Keratinocyte (primary cell): ENCODE measurements around the gene OMG. TPM values are rescaled to one million over a fixed set of nuclear protein-coding genes. Genes with fewer than 3 reads are reported as not detected.
A peak's percentile ranks its signal among the peaks of the same experiment; 100 is the strongest.

ENCODE experiments used
- DNase-seq: peaks from one replicate; pipeline ENCODE4 v3.0.0-alpha.2; 2011; ENCODE audit warnings: low read depth, missing footprints, low spot score
- FAIRE-seq: peaks from 2 replicates; lab custom pipeline; 2011; peaks lifted over from hg19 to GRCh38; lab: Jason Lieb, UNC
- H2AFZ ChIP-seq: 2 replicates; pipeline ENCODE4 v1.6.0; 2012; ENCODE audit warnings: low read length, control low read depth, inconsistent platforms; ENCODE audit not compliant: control insufficient read depth
- H3K27ac ChIP-seq: 2 replicates; pipeline ENCODE4 v1.5.1; 2011; ENCODE audit warnings: low read length; ENCODE audit not compliant: control insufficient read depth, insufficient read depth
- H3K27me3 ChIP-seq: 3 replicates; pipeline ENCODE4 v1.6.0; 2011; ENCODE audit warnings: low read length; ENCODE audit not compliant: control insufficient read depth, insufficient read depth; ENCODE audit errors: extremely low read depth
- H3K36me3 ChIP-seq, 2 experiments: 2 replicates in 1 of 2; 3 replicates in 1 of 2; pipeline ENCODE4 v1.5.1; 2011; ENCODE audit warnings: low read length in 2 of 2, mild to moderate bottlenecking in 1 of 2; ENCODE audit not compliant: control insufficient read depth in 2 of 2, insufficient read depth in 2 of 2; ENCODE audit errors: extremely low read depth in 1 of 2
- H3K4me1 ChIP-seq: 3 replicates; pipeline ENCODE4 v1.5.1; 2011; ENCODE audit warnings: low read length; ENCODE audit not compliant: control insufficient read depth, insufficient read depth; ENCODE audit errors: extremely low read depth
- H3K4me2 ChIP-seq: 3 replicates; pipeline ENCODE4 v1.6.0; 2011; ENCODE audit warnings: low read depth, low read length; ENCODE audit not compliant: control insufficient read depth, insufficient read depth; ENCODE audit errors: extremely low read depth
- H3K4me3 ChIP-seq, 3 experiments: fragments of 200-600 bp in 1 of 3; sonication (generic) in 1 of 3; 2 replicates in 2 of 3; 3 replicates in 1 of 3; pipeline ENCODE4 v1.5.1; 2011 to 2016; ENCODE audit warnings: low read length in 3 of 3, mild to moderate bottlenecking in 3 of 3, control low read depth in 2 of 3, inconsistent platforms in 1 of 3, low read depth in 1 of 3, mixed read lengths in 1 of 3, mixed run types in 1 of 3, moderate library complexity in 1 of 3; ENCODE audit not compliant: control insufficient read depth in 2 of 3, insufficient read depth in 2 of 3; ENCODE audit errors: extremely low read depth in 1 of 3
- H3K79me2 ChIP-seq: 2 replicates; pipeline ENCODE4 v1.6.0; 2012; ENCODE audit warnings: low read length; ENCODE audit not compliant: control insufficient read depth, insufficient read depth
- H3K9ac ChIP-seq: 3 replicates; pipeline ENCODE4 v1.6.0; 2011; ENCODE audit warnings: low read length; ENCODE audit not compliant: control insufficient read depth, insufficient read depth; ENCODE audit errors: extremely low read depth
- H3K9me1 ChIP-seq: 3 replicates; pipeline ENCODE4 v1.6.0; 2011; ENCODE audit warnings: low read length; ENCODE audit not compliant: control insufficient read depth, insufficient read depth; ENCODE audit errors: extremely low read depth
- H3K9me3 ChIP-seq: 2 replicates; pipeline ENCODE4 v1.5.1; 2012; ENCODE audit warnings: low read depth, low read length; ENCODE audit not compliant: control insufficient read depth
- H4K20me1 ChIP-seq: 3 replicates; pipeline ENCODE4 v1.6.0; 2011; ENCODE audit warnings: low read length; ENCODE audit not compliant: control insufficient read depth, insufficient read depth; ENCODE audit errors: extremely low read depth
- EZH2 ChIP-seq: IDR thresholded peaks from one replicate; pipeline ENCODE4 v1.6.1; 2012; ENCODE audit warnings: inconsistent platforms, mild to moderate bottlenecking, low read length, moderate library complexity
- dilution Hi-C: fragments of 300-500 bp; cut with MboI; formaldehyde crosslinking; loops from one replicate; pipeline ENCODE4 v1.7.0; 2020; ENCODE audit warnings: low sequenced_read_pairs; ENCODE audit not compliant: extremely low pct_ligation_motif_present
- polyA plus RNA-seq, 5 experiments: library from polyadenylated mRNA; depleted of rRNA in 3 of 5; stranded (reverse) in 3 of 5; stranded (forward) in 1 of 5; unstranded in 1 of 5; fragments of >200 nt; gene quantifications; 1 replicate in 1 of 5; 2 replicates in 3 of 5; 3 replicates in 1 of 5; pipeline versions ENCODE4 v1.2.1 to v1.2.3, GENCODE V29; 2011 to 2012; ENCODE audit warnings: missing spikeins in 2 of 5, low read depth in 1 of 5, low replicate concordance in 1 of 5
- TF ChIP-seq, protein P1 (sequence below), 3 experiments: IDR thresholded peaks in 1 of 3; conservative IDR thresholded peaks in 1 of 3; optimal IDR thresholded peaks in 1 of 3; 2 replicates in 2 of 3; 3 replicates in 1 of 3; pipeline versions ENCODE3 to v1.5.1; 2011; ENCODE audit warnings: low read length in 3 of 3, mild to moderate bottlenecking in 3 of 3, moderate library complexity in 2 of 3, control low read depth in 1 of 3, inconsistent platforms in 1 of 3; ENCODE audit not compliant: insufficient read depth in 2 of 3; ENCODE audit errors: extremely low read depth in 1 of 3

OMG gene
- polyA plus RNA-seq, 1 donor (not counting 4 experiments of a cell fraction or from before 2014, with no cell fraction given), result not detected

DNA sequence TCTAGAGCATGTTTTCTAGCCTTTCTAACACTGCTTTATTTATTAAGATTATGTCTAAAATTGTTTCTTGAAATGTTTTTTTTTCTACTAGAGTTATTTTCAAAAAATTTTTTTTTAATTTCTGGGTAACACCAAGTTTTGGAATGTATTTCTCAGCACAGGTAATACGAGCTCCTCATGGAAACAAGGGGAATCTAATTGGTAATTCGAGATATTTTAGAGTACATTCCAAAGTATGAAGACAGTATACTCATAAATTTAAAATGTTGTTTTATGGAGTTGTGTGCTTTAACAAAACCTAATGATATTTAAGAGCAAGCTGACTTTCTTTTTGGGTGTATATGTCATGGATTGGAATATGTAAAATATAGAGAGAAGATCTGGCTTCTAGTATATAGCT is 42.4 kb downstream of the OMG start:
- Histone ChIP-seq H3K9ac (no peak overlapping the region), H3K9me3 (no peaks in the 10 kb centered on the region), H3K79me2 (no peaks in the 10 kb centered on the region), H2AFZ (no peak overlapping the region), H3K27me3 (no peaks in the 10 kb centered on the region), H4K20me1 (no peaks in the 10 kb centered on the region), H3K4me3 (no peak overlapping the region), H3K36me3 (peaks cover 3 to 4% of the 10 kb centered on the region in 2 experiments), H3K9me1 (no peaks in the 10 kb centered on the region), H3K4me2 (no peak overlapping the region), H3K4me1 (peaks cover 31% of the 10 kb centered on the region), H3K27ac (no peak overlapping the region)
- dilution Hi-C loops, result no loop called here
- FAIRE-seq (no peak), DNase-seq (no peak)
- TF ChIP-seq EZH2, result no peak
- TF ChIP-seq, protein P1, sequence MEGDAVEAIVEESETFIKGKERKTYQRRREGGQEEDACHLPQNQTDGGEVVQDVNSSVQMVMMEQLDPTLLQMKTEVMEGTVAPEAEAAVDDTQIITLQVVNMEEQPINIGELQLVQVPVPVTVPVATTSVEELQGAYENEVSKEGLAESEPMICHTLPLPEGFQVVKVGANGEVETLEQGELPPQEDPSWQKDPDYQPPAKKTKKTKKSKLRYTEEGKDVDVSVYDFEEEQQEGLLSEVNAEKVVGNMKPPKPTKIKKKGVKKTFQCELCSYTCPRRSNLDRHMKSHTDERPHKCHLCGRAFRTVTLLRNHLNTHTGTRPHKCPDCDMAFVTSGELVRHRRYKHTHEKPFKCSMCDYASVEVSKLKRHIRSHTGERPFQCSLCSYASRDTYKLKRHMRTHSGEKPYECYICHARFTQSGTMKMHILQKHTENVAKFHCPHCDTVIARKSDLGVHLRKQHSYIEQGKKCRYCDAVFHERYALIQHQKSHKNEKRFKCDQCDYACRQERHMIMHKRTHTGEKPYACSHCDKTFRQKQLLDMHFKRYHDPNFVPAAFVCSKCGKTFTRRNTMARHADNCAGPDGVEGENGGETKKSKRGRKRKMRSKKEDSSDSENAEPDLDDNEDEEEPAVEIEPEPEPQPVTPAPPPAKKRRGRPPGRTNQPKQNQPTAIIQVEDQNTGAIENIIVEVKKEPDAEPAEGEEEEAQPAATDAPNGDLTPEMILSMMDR (optimal IDR thresholded peaks at IDR 0.05 in 1 of 3, IDR thresholded peaks at IDR 0.05 in 1 of 3, conservative IDR thresholded peaks at IDR 0.05 in 1 of 3; ENCODE audit: extremely low read depth in 1 of 3, insufficient read depth in 2 of 3, low read length in 3 of 3), result no peak

DNA sequence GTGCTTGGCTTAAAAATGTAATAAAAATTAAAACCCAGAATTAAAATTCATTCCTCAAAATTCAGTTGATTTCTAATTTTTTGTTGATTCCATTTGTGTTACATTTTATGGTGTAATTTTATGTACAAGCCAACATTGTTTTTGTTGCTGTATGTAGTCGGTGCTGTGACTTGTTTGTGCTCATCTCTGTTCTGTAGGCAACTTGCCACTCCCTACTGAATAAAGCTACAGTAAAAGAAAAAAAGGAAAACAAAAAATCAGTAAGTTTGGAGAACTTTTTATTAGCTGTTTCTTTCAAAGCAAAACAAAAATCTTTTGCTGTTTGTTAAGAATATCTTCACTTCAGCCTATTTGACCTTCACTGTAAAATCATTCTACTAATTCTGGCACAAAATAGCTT is 44.3 kb downstream of the OMG start:
- Histone ChIP-seq H3K4me1 (peaks cover 45% of the 10 kb centered on the region), H3K4me3 (no peak overlapping the region), H3K36me3 (peaks cover 2 to 4% of the 10 kb centered on the region in 2 experiments), H3K9me1 (no peaks in the 10 kb centered on the region), H2AFZ (no peak overlapping the region), H3K27me3 (no peaks in the 10 kb centered on the region), H3K79me2 (no peaks in the 10 kb centered on the region), H3K9me3 (no peaks in the 10 kb centered on the region), H3K9ac (no peak overlapping the region), H4K20me1 (no peaks in the 10 kb centered on the region), H3K4me2 (peak overlapping the region; percentile 48), H3K27ac (no peak overlapping the region)
- DNase-seq, result no peak
- no peak for FAIRE-seq
- dilution Hi-C loops, result no loop called here
- no peak for TF ChIP-seq EZH2
- TF ChIP-seq, protein P1 (optimal IDR thresholded peaks at IDR 0.05 in 1 of 3, IDR thresholded peaks at IDR 0.05 in 1 of 3, conservative IDR thresholded peaks at IDR 0.05 in 1 of 3; ENCODE audit: extremely low read depth in 1 of 3, insufficient read depth in 2 of 3, low read length in 3 of 3), result no peak
